Pancreas (tissue), 10 donors: ENCODE measurements around the gene HEBP2. TPM values are rescaled to one million over a fixed set of nuclear protein-coding genes. Genes with fewer than 3 reads are reported as not detected.
"Not testable (repeated sequence)": the region's sequence is repeated elsewhere in the genome, so short reads cannot be mapped to it uniquely, and the experiment has no call there.

ENCODE experiments used
- ATAC-seq, 4 donors: fragments of 200-7000 bp; cut with Tn5 transposase; one replicate each; pipeline versions ENCODE4 v1.8.0 to v1.9.1; 2020; ENCODE audit warnings: mild to moderate bottlenecking in 4 of 4, moderate library complexity in 4 of 4
- DNase-seq, 6 donors: peaks; one replicate each; pipeline ENCODE4 v3.0.0-alpha.2; 2020
- FAIRE-seq: peaks from 2 replicates; lab custom pipeline; 2012; peaks lifted over from hg19 to GRCh38; lab: Jason Lieb, UNC
- H3K27ac ChIP-seq, 4 donors: fragments of 200-600 bp; sonication (generic); 1 replicate in 3 of 4; 2 replicates in 1 of 4; pipeline versions ENCODE4 v1.5.0 to v1.8.0; 2020
- H3K27me3 ChIP-seq, 4 donors: fragments of 200-600 bp; one replicate each; pipeline ENCODE4 v1.8.0; 2021
- H3K36me3 ChIP-seq, 3 donors: fragments of 200-600 bp; sonication (generic) in 1 of 3; one replicate each; pipeline versions ENCODE4 v1.5.0 to v1.8.0; 2020 to 2021
- H3K4me1 ChIP-seq, 3 donors: fragments of 200-600 bp; one replicate each; pipeline ENCODE4 v1.8.0; 2021
- H3K4me3 ChIP-seq, 4 donors: fragments of 200-600 bp; sonication (generic) in 2 of 4; one replicate each; pipeline versions ENCODE4 v1.5.0 to v1.8.0; 2020 to 2021
- H3K9me3 ChIP-seq, 4 donors: fragments of 200-600 bp; one replicate each; pipeline ENCODE4 v1.8.0; 2021
- WGBS, 2 donors: extraction: QIAGEN DNeasy Blood & Tissue Kit; methylation state at CpG; one replicate each; pipeline ENCODE4 v1.1.7; 2013; 5-methylcytosine and 5-hydroxymethylcytosine counted together
- intact Hi-C, 3 donors: fragments of 100-400 bp; cut with DNase I; formaldehyde crosslinking; loops; one replicate each; pipeline versions ENCODE4 v1.11.1 to v1.14.2; 2022
- polyA plus RNA-seq, 2 donors: library from polyadenylated mRNA; stranded (reverse); fragments of 200-250 nt; gene quantifications; one replicate each; pipeline ENCODE4 v1.2.3, GENCODE V29; 2013
- total RNA-seq, 6 donors: library from RNA; stranded (reverse); fragmentation: NEBNext Ultra II Directional in 4 of 6; extraction: Animal tissue kit (Norgen Biotek cat#: 25700) in 4 of 6; gene quantifications; one replicate each; pipeline versions ENCODE4 v1.2.1 to v1.2.4, GENCODE V29; 2021 to 2023
- TF ChIP-seq, protein P1 (sequence below), 4 donors: fragments of 200-600 bp; sonication (generic) in 3 of 4; IDR thresholded peaks; one replicate each; pipeline versions ENCODE4 v1.5.0 to v1.8.0; 2021; ENCODE audit warnings: antibody characterized with exemption in 4 of 4
- donor health status: healthy with polysubstance abuse.
- donor health status: DM: no; HTN: no; CAD: no; lungs with moderate emphysema.
- donor health status: DM: no; HTN: no; CAD: no.
- donor health status: control.
- donor health status: control.
- donor health status: Bipolar disorder and iron deficiency.
- donor health status: DM: yes; HTN: yes; CAD: no.
- donor health status: DM: no; HTN: no; CAD: no.
- donor health status: DM: no; HTN: no; CAD: no.
- donor health status: DM: yes; HTN: yes; CAD: no.

The HEBP2 gene, protein sequence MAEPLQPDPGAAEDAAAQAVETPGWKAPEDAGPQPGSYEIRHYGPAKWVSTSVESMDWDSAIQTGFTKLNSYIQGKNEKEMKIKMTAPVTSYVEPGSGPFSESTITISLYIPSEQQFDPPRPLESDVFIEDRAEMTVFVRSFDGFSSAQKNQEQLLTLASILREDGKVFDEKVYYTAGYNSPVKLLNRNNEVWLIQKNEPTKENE
- total RNA-seq = 10 to 100 TPM; 26.5 to 34.0 (median 30.7) TPM
- 10 to 100 TPM; 10.7 to 18.8 TPM for polyA plus RNA-seq

DNA sequence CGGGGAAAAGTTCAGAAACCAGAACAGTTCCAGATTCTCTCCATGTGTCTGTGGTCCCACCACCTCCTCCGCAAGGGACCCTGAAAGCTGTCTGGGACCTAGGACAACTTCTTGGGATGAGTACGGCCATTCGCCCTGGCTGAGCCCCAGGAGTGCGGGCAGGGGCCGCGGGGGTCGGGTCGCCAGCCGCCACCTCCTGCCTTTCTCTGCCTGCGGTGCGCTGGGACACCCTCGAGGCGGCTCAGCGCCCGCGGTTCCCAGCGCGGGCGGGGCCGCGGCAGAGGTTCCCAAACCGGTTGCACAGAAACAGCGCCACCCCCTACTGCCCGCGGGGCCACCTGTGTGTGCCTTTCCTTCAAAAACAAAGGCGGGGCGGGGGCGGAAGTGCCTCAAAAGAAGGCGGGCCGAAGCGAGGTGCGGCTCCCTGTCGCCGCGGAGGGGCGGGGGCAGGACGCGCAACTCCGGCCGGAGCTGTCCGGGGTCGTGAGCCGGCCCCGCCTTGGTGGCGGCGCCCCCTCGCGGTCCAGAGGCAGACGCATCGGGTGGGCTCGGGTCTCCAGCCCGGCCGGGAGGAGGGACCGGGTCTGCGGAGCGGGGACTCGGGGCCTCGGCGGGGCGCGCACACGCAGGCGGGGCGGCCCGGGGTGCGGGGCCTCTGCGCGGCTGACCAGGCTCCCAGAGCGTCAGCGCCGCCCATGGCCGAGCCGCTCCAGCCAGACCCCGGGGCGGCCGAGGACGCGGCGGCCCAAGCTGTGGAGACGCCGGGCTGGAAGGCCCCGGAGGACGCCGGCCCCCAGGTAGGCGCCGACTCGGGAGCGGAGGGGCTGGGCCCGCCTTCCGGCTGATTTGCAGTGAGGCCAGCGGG, at the start of gene HEBP2:
Gene HEBP2 (plus strand): TSS at position 423 of the 865 bp plus-strand sequence. CDS start 273 bp downstream, at position 696.
- Histone ChIP-seq H3K9me3 (no peaks in the 10 kb centered on the region), H3K27ac (peak within 1 kb of the TSS; percentile 84 to 95 (median 92)), H3K36me3 (peaks cover 0 to 26% (median 6%) of the 10 kb centered on the region in 3 donors), H3K4me3 (peak within 1 kb of the TSS; percentile 74 to 86 (median 79)), H3K4me1 (peaks cover 0 to 11% (median 7%) of the 10 kb centered on the region in 3 donors), H3K27me3 (no peaks in the 10 kb centered on the region)
- WGBS, 2 donors = 1% methylated on average over 84 to 92 of the region's 92 CpGs
- intact Hi-C loops = no loop called here
- ATAC-seq = peak; percentile 92 to 95 (median 94)
- peak; percentile 96 to 99 (median 98) for DNase-seq
- no peak for FAIRE-seq
- TF ChIP-seq, protein P1, sequence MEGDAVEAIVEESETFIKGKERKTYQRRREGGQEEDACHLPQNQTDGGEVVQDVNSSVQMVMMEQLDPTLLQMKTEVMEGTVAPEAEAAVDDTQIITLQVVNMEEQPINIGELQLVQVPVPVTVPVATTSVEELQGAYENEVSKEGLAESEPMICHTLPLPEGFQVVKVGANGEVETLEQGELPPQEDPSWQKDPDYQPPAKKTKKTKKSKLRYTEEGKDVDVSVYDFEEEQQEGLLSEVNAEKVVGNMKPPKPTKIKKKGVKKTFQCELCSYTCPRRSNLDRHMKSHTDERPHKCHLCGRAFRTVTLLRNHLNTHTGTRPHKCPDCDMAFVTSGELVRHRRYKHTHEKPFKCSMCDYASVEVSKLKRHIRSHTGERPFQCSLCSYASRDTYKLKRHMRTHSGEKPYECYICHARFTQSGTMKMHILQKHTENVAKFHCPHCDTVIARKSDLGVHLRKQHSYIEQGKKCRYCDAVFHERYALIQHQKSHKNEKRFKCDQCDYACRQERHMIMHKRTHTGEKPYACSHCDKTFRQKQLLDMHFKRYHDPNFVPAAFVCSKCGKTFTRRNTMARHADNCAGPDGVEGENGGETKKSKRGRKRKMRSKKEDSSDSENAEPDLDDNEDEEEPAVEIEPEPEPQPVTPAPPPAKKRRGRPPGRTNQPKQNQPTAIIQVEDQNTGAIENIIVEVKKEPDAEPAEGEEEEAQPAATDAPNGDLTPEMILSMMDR (IDR thresholded peaks at IDR 0.05) = peak in 3 of 4 donors; percentile 14 to 53 (median 44)

DNA sequence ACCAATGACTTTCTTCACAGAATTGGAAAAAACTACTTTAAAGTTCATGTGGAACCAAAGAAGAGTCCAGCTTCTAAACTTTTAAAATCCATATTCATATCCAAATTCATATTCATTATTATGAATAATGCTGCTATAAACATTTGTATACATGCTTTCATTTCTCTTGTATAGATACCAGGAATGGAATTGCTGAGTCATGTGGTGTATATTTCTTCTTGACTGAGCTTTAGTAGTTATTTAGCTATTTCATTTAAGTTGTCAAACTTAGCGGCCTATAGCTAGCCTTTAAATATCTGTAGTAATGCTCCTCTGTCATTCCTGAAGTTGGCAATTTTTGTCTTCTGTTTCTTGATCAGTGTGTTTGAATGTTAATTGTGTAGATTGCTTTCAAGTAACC, 46.1 kb upstream of the HEBP2 start:
- intact Hi-C loops = no loop called here
- Histone ChIP-seq H3K27me3 (no peaks in the 10 kb centered on the region), H3K36me3 (no peaks in the 10 kb centered on the region), H3K4me3 (no peak overlapping the region), H3K27ac (no peak overlapping the region), H3K9me3 (no peaks in the 10 kb centered on the region), H3K4me1 (no peaks in the 10 kb centered on the region)
- no peak for DNase-seq
- no peak for FAIRE-seq
- 88 to 94% methylated on average over 1 of the region's 1 CpG for WGBS, 2 donors
- ATAC-seq = no peak
- TF ChIP-seq, protein P1 (IDR thresholded peaks at IDR 0.05) = no peak

DNA sequence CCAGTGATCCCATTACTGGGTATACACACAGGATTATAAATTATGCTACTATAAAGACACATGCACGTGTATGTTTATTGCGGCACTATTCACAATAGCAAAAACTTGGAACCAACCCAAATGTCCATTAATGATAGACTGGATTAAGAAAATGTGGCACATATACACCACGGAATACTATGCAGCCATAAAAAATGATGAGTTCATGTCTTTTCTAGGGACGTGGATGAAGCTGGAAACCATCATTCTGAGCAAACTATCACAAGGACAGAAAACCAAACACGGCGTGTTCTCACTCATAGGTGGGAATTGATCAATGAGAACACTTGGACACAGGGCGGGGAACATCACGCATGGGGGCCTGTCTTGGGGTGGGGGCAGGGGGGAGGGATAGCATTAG, 35.3 kb upstream of the HEBP2 start:
- 92 to 95% methylated on average over 8 of the region's 8 CpGs for WGBS, 2 donors
- H3K27ac ChIP-seq, intact Hi-C loops, DNase-seq, ATAC-seq, H3K4me1 ChIP-seq, H3K27me3 ChIP-seq, H3K4me3 ChIP-seq, FAIRE-seq, H3K36me3 ChIP-seq, H3K9me3 ChIP-seq: not testable (repeated sequence)

DNA sequence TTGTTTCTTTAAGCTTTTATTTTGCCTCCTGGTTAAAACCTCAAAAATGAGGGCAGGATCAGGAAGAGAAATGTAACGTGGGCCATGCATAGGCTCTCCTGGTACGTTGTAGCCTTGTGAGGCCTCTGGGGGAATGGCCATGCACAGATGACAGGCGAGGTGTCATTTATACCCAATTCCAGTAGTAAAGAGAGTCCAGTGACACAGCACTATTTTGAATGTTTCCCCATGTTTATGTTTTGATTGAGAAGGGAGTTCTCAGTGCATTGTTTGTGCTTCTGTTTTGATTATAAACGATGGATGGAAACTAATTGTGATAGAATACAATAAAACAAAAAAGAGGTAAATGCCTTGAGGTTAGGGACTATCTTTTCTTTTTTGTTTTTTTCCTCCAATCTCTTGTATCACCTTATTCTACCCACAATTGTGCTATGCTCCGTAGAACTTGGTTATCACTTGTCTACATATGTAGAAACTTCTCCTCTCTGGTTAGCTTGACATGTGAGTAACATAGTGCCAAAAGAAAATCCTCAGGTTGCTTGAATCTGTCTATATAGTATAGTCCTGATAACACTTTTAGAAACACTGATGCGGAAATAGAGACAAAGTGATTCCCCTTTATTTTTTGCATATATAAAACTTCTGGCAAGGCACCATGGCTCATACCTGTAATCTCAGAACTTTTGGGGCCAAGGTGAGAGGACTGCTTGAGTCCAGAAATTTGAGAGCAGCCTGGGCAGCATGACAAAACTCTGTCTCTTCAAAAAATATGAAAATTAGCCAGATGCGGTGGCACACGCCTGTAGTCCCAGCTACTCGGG, 33.2 kb upstream of the HEBP2 start:
- no peak overlapping the region for H3K4me3 ChIP-seq
- TF ChIP-seq, protein P1 (IDR thresholded peaks at IDR 0.05) = no peak
- FAIRE-seq (no peak), DNase-seq (no peak), ATAC-seq (peak in 3 of 4 donors; percentile 20 to 69 (median 28))
- H3K36me3 ChIP-seq = no peaks in the 10 kb centered on the region
- peaks cover 3 to 10% (median 5%) of the 10 kb centered on the region in 3 donors for H3K4me1 ChIP-seq
- H3K27ac ChIP-seq = no peak overlapping the region
- no peaks in the 10 kb centered on the region for H3K27me3 ChIP-seq
- intact Hi-C loops = no loop called here
- 50 to 54% methylated on average over 9 of the region's 9 CpGs for WGBS, 2 donors
- no peaks in the 10 kb centered on the region for H3K9me3 ChIP-seq

DNA sequence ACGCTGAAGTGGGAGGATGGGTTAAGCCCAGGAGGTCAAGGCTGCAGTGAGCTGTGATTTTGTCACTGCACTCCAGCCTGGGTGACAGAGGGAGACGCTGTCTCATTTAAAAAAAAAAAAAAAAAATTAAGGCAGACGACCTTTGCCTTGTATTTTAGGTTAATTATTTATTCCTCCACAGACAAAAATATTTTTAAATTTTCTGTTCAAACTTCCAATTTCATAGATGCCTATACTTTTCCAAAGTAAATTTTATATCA, 32.6 kb upstream of the HEBP2 start:
- ATAC-seq = peak in 1 of 4 donors; percentile 34
- Histone ChIP-seq H3K27me3 (no peaks in the 10 kb centered on the region), H3K27ac (no peak overlapping the region), H3K9me3 (no peaks in the 10 kb centered on the region), H3K36me3 (no peaks in the 10 kb centered on the region), H3K4me3 (no peak overlapping the region), H3K4me1 (peaks cover 3 to 10% (median 5%) of the 10 kb centered on the region in 3 donors)
- intact Hi-C loops = no loop called here
- WGBS, 2 donors = 11 to 17% methylated on average over 3 of the region's 3 CpGs
- TF ChIP-seq, protein P1 (IDR thresholded peaks at IDR 0.05) = no peak
- DNase-seq = no peak
- no peak for FAIRE-seq
